HG03520 (cell line): ENCODE measurements around the gene CNTNAP2.

Experiments used
- ATAC-seq: cut with Tn5 transposase; IDR thresholded peaks from one replicate; pipeline ENCODE4 v1.9.1; 2021; ENCODE audit warnings: mild to moderate bottlenecking, moderate library complexity; ENCODE audit not compliant: unreplicated experiment

Gene CNTNAP2

DNA sequence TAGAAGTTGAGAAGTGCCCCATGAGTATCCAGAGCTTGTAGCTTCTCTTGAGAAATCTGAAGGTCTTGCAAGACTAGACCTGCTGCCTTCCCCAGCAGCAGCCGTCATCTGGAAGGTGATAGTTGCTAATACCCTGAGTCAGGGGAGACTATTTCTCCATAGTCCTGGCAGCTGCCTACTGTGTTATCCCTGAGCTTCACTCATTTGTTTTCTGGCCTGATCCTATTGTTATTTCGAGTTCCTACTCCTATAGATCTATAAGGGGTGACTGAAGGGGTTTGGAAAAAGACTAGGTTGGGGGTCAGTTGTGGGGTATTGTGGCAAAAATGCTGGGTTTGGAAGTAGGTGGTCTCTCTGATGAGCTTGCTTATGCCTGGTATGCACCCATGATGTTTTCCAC lies 297.8 kb downstream of the CNTNAP2 start:
- no peak for ATAC-seq

DNA sequence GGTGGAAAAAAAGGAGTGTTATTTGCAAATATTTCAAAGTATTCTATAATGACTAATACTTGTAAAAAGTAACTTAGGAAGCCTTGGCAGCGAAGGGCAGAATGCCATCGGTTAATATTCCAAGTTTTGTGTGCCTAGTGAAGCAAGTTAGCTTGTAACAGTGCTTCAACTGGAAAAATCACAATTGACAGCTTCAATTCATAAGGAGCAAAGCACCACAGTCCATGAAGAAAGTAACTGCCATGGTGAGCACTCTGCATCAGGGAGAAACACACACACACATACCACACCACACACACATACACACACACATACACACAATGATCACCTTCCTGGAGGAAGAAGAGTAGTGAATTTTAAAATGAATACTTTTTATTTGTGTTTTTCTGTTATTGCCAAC lies 298.3 kb downstream of the CNTNAP2 start:
- ATAC-seq = no peak

DNA sequence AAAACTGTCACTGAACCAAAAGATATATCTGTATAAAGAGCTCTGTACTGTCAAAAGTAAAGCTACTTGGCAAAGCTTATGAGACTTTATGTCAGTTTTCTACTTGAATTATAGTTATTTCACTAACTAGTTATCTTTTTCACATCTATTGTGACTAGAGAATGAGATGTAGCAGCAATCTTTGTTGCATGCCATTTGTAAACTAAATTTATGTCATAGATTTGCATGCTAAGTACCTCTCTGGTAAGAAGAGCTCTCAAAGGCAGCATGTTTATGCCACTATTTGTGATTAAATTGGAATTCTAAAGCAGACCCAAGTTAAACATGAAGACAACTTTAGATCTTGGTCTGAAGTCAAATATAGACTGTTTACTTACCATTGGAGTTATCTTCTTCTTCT lies 300.6 kb downstream of the CNTNAP2 start:
- ATAC-seq = no peak

DNA sequence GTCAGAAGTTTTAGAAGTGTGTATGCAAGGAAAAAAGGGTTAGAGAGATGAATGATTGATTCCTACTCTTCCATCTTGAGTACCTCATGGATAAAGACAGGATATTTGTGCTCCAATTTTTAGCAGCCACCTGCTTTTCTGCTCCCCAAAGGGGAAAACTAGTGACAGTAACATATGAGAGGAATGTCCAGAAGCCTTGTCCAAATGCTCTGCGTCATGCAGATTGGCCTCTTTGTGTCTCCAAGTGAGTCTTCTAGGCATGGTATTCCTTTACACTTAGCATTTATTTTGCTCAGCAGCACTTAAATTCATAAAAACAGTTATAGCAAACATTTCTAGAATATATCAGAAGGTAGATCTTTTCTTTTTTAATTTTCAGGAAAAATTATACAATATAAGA lies 306.8 kb downstream of the CNTNAP2 start:
- no peak for ATAC-seq

DNA sequence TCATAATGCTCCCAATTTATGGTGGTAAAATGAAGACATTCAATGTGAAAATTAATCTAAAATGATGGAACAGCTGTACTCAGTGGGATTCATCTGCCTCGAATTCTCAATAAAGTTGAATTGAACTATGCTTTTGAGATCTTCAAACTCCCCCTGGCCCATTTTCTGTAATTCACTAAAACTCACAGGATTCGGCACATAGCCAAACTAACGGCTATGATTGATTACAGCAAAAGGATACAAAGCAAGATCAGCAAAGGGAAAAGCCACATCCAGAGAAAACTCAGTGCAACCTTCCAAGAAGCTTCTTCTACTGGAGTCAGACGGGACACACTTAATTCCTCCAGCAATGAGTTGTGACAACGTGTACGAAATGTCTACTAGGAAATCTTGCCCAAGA lies 307.5 kb downstream of the CNTNAP2 start:
- no peak for ATAC-seq

DNA sequence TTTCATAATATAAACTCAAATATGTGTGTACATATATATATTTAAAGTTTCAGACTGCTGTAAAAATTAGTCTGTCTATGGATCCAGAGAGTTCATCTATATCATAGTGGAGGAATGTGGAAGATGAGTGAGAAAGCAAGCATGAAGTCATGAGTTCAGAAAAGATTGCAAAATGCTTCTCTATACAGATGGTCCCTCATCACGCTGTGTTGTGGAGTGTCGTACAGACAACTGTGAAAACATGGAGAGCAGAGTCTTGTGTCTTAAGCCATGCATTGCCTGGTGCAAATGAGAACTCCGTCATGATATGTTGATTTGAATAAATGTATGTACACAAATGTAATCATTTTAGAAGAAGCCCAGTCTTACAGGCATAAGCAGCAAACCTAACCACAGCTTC lies 316.9 kb downstream of the CNTNAP2 start:
- ATAC-seq = no peak

DNA sequence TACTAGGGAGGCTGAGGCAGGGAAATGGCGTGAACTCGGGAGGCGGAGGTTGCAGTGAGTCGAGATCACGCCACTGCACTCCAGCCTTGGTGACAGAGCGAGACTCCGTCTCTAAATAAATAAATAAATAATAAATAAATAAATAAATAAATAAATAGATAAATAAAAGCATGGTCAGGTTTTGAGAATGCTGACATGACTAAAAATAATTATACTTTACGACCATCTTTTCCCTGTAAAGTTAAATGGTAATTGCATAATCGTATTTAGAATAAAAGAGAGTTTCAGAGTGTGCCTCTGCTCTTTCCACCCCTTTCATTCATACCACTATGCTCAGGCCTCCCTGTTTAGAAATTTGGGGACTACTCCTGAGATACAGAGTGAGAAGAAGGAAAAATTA lies 326.5 kb downstream of the CNTNAP2 start:
- no peak for ATAC-seq

DNA sequence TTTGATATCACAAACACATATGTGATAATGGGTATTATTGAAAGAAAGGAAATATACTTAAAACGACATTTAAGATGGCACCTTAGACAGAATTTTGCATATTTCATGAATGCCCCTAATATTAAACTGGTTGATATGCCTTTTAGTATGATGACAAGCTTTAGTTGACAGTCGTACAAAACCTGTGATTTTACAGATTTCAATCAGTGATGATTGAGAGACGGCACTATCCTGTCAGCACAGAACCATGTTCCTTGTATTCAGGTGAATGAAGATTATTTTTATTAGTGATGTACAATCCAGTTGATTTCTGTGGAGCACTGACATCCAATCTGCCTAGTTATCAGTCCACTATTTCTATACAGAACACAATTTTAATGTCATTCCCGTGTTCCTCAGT lies 333.0 kb downstream of the CNTNAP2 start:
- no peak for ATAC-seq

DNA sequence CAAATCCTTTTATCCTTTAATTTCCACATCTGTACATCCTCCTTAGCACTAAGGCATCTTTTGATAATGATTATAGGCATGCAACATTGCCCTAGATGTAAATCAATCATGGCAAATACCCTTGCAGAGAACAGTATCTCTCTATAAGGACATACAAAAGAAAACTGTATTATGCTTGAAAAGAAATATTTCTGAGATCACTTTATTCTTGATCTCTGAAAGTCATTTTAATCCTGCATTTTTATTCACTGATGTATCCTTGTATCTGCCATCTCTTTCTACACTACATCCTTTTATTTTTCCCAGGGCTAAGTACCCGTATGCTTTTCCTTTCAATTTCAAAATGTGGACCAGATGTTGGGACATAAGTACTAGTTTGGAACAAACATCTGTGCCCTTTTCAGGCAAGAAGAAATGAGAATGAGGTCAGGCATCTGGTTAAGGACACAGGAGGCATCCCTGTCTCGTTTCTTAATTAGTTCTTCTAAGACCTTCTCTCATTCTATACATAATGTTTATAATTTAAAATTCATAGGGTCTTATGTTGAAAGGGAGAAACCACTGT lies 338.6 kb downstream of the CNTNAP2 start:
- no peak for ATAC-seq

DNA sequence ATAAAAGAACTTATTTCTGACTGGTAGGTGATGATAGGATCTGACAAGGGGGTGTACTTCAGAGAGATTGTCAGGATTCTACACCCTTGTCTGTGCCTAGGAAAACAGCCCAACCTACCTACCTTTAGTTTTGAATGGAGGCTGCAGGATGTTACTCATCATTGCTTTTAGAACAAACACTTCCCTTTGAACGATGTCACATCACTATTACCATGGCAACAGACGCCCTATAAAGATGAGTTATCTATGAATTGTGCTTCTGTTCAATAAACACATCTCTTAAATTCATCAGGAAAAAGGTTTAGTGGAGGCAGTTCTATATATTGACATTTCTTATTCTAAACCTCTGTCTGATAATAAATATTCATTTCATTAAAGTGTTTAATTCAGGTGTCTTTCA lies 362.4 kb downstream of the CNTNAP2 start:
- no peak for ATAC-seq

DNA sequence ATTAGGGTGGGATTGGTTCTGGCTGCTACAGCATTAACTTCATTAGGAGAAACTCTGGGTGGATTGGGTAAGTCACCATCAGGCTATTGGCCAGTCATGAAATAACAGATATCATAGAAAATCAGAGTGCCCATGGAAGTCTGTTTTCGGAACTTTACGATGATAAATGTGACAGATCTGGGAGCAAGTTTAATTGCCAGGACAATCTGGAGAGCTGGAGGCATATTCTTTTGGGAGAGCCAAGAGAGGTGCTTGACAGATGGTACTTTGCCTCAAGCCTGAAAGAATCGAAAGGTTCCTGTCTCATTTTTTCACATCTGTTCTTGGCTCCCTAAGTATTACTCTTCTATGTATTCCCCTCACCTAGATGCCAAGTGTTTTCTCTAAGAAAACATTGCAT lies 369.9 kb downstream of the CNTNAP2 start:
- no peak for ATAC-seq

DNA sequence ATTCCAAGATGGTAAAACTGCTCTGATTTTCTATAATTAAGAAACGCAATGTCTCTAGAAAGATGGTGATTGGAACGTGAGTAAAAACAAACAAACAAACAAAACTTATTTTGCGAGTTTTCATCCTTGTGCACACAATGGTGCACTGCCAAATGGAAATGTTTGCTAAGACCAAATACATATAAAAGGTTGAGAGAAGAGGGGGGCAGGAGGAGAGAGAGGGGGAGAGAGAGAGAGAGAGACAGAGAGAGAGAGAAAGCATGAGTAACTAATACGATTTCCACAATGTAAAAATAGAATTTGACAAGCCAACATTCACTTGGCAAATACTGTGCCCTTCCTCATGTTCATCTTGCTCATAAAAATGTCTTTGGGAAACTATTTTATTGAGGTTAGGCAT lies 375.4 kb downstream of the CNTNAP2 start:
- ATAC-seq = no peak

DNA sequence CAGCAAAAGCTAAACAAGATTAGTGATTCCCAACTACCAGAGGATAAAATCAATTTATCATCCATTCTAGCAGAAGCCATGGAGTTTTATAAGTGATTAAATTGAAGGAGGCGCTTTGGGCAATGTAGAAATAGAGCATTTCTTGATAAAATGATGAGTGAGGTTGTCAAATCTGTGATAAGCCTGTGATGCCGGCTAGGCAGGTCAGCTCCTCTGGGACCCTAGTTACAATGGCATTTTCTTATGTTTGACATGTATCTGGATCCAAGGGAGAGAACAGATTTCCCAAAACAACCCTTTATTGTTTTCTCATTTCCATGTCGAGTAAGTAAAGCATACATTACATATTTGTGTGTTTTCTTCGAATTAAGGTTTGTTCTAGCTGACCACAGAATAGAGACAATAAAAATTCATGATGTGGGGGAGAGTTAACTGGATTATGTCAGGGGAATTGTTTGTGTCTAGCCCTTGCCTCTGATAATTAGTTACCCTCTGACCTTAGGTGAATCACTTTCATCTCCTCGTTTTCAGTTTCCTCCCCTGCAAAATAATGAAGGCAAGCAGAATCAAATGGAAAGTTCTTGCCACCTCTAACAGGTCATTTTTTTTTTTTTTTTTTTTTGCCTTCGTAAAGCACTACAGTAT lies 378.5 kb downstream of the CNTNAP2 start:
- ATAC-seq = no peak

DNA sequence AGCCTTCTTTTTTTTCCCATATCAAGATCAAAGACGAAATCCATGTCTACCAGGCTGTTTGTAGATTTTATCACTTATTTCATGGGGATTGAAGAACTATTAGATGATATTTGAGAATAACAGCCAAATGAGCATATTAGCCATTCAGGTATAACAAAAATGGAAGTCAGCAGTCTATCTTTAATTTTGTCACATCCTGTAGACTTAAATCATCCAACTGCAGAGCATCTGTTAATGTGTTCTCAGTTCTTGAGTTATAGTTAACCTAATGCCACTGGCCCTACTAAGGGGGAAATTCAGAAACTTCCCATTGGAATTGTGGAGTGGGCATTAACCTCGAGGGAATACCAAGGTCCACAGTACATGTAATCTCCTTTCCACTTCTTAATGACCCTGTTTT lies 380.1 kb downstream of the CNTNAP2 start:
- ATAC-seq = no peak

DNA sequence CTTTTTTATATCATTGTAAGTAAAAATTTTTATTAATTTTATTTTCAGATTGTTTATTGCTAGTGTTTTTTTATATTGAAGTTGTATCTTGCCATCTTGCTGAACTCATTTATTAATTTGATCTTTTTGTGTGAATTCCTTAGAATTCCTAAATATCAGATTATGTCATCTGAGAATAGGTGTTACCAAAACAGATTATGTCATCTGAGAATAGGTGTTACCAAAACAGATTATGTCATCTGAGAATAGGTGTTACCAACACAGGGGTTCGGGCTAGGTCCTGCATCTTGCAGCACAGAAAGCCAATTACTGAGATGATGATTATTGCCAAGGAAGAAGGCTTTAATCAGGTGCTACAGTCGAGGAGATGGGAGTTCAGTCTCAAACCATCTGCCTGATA lies 383.4 kb downstream of the CNTNAP2 start:
- ATAC-seq = no peak

DNA sequence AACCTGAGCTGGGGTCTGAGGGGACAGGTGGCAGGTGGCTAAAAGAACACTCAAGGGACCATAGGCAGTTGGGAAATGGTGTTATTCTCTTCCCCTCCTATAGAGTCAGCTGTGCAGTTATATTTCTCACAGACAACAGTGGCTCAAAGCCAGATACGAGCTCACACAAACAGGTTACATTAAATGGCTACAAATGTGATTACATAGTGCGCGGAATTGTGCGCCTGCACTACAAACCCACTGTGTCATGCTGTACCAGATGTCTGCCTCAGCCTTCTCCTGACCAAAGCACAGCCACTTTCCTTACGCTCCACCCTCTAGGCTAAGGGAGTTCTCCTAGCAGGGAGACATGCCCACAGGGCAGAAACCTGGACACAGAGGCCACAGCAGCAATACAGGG lies 387.2 kb downstream of the CNTNAP2 start:
- no peak for ATAC-seq

DNA sequence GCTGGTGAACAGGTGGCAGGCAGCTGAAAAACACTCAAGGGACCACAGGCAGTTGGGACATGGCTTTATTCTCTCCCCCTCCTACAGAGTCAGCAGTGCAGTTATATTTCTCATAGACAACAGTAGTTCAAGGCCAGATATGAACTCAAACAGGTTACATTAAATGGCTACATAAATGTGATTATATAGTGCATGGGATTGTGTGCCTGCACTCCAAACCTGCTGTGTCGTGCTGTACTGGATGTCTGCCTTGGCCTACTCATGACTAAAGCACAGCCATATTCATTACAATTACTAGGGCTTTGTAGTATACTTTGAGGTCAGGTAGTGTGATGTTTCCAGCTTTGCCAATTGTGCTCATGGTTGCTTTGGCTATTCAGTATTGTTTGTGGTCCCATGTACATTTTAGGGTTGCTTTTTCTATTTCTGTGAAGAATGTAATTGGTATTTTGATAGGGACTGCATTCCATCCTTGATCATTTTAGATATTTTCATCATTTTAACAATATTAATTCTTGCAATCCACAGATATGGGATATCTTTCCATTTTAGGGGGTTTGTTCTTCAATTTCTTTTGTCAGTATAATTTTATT lies 393.6 kb downstream of the CNTNAP2 start:
- no peak for ATAC-seq

DNA sequence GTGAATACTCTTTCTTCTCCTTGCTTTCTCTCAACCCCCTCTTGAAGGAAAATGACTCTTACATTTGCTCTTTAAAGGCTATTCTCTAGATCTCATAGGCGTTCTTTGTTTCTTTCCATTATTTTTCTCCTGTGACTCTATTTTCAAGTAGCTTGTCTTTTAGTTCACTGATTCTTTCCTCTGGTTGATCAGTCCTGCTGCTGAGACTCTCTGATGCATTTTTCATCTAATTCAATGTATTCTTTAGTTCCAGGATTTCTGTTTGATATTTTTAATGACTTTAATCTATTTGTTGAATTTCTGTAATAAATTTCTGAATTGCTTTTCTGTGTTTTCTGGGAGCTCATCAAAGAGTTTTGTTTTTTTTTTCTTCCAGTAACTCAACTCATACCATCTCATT lies 397.7 kb downstream of the CNTNAP2 start:
- ATAC-seq = no peak

DNA sequence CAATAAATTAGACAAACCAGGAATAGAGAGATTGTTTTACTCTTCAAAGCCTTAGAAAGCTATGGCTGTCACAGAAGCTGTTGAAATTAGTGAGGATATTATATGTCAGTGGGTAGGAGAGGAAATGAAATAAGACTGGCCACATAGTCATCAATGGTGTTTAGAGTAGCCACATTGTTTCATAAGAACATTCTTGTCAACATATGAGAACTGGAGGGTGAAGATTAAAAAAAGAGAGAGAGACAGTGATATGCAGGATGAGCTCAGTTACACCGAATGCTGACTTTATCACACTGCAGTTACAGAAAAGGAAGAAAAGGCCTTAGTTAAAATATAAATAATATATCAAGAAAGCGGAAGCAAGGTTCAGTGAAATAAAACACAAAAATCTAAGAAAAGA lies 412.0 kb downstream of the CNTNAP2 start:
- no peak for ATAC-seq

DNA sequence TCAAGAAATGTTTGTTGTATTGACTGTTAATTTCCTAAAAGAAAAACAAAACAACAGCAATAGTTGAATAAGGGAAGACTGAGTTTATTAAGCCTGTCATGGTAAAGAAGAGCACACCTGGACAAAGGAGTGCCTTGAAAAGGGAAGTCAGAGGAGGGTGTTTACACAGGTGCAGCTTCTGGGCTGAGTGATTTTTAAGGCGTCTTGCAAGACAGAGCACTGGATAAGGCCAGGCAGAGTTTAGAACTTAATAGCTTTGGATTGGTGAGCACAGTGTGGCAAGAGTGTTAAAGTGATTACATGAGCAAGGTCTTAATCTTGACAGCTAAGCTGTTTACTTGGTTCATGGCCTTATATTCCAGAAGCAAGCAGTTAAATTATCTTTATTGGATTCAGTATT lies 423.2 kb downstream of the CNTNAP2 start:
- no peak for ATAC-seq

DNA sequence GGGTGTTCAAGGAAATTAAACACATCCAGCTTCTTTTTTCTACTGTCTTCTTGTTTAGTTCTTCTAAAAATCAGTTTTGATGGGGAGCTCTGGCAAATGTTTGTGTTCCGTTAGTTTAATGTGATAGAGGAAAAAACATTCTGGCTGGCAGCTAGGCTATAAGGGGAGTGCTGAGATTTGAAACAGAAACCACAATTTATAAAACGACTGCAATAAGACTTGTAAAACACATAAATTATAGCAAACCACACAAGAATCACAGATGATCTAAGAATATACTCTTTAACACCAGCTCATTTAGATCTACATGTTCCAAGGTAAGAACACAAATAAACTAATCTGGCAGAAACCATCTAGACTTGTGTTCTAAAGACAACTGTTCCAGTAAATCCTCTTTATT lies 425.5 kb downstream of the CNTNAP2 start:
- no peak for ATAC-seq

DNA sequence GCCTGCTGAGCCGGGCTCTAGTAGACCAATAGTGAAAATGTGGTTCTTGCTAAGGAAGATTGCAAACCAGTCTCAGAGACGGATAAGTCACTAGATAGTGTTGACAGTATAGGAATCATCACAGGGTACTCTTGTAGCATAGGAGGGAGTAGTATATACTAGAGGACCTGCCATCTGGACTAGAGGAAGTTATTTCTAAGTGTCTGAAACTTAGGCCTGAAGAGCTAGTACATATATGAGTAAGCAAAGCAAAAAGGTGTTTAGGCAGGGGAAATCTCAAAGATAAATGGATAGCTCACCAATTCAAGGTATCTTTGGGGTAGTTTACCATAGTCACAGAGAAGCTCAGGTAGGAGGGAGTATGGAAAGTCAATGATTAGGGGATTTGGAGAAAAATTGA lies 428.1 kb downstream of the CNTNAP2 start:
- ATAC-seq = no peak

DNA sequence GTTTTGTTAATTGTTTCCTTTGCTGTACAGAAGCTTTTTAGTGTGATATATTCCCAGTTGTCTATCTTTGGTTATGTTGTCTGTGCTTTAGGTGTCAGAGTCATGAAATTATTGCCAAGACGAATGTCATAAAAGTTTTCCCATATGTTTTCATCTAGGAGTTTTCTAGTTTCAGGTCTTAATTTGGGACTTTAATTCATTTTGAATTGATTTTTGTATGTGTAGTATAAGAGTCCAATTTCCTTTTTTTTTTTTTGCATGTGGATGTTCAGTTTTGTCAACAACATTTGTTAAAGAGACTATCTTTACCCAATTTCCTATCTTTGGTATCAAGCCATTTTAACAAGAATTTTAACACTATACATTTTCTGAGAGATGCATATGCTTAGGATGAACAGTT lies 432.2 kb downstream of the CNTNAP2 start:
- ATAC-seq = no peak
